RWPE2 (cell line): ENCODE data around the gene MARF1.

Experiments used
- ATAC-seq: fragments of 200-7000 bp; cut with Tn5 transposase; 3 replicates; pipeline ENCODE4 v1.9.1; 2021; ENCODE audit warnings: low read depth
- DNase-seq: peaks from one replicate; pipeline ENCODE4 v3.0.0-alpha.2; 2020; ENCODE audit warnings: low spot score
- H3K27ac ChIP-seq: fragments of 450-650 bp; 2 replicates; pipeline ENCODE4 v1.5.1; 2017; ENCODE audit warnings: mild to moderate bottlenecking; ENCODE audit not compliant: poor library complexity, severe bottlenecking
- H3K27me3 ChIP-seq: fragments of 250-450 bp; sonication (Bioruptor Pico); 2 replicates; pipeline ENCODE4 v1.5.1; 2021; ENCODE audit warnings: mild to moderate bottlenecking, moderate library complexity; ENCODE audit not compliant: insufficient read depth, poor library complexity, severe bottlenecking
- H3K36me3 ChIP-seq: fragments of 250-450 bp; sonication (Bioruptor Pico); 2 replicates; pipeline ENCODE4 v1.5.1; 2020; ENCODE audit warnings: low read depth, mild to moderate bottlenecking, moderate library complexity
- H3K4me1 ChIP-seq: fragments of 250-450 bp; sonication (Bioruptor Pico); 2 replicates; pipeline ENCODE4 v1.5.1; 2021; ENCODE audit warnings: mild to moderate bottlenecking, moderate library complexity; ENCODE audit not compliant: insufficient read depth, poor library complexity, severe bottlenecking
- H3K4me3 ChIP-seq: fragments of 250-450 bp; sonication (Bioruptor Pico); 2 replicates; pipeline ENCODE4 v1.5.1; 2021; ENCODE audit warnings: mild to moderate bottlenecking, moderate library complexity; ENCODE audit not compliant: severe bottlenecking
- H3K9me3 ChIP-seq: fragments of 250-450 bp; sonication (Bioruptor Pico); 2 replicates; pipeline ENCODE4 v1.5.1; 2021; ENCODE audit warnings: mild to moderate bottlenecking, moderate library complexity; ENCODE audit not compliant: severe bottlenecking
- CTCF ChIP-seq: fragments of 450-650 bp; IDR thresholded peaks from one replicate; pipeline ENCODE4 v1.5.1; 2017; ENCODE audit warnings: mild to moderate bottlenecking, moderate library complexity; ENCODE audit not compliant: poor library complexity, severe bottlenecking

The MARF1 gene

GRCh38 chr16:15601212-15601879, 41.6 kb downstream of the MARF1 start:
- no peak overlapping the region for H3K27ac ChIP-seq
- ATAC-seq (no peak), DNase-seq (no peak)
- H3K36me3 ChIP-seq, result peaks cover 76% of the 10 kb centered on the region
- no peak for TF ChIP-seq CTCF
- no peaks in the 10 kb centered on the region for H3K9me3 ChIP-seq
- no peaks in the 10 kb centered on the region for H3K27me3 ChIP-seq
- no peaks in the 10 kb centered on the region for H3K4me1 ChIP-seq
- H3K4me3 ChIP-seq, result no peak overlapping the region

GRCh38 chr16:15599303-15600070, 43.5 kb downstream of the MARF1 start:
- TF ChIP-seq CTCF, result no peak
- ATAC-seq, result peak; percentile 36; the same call in 1 of the 3 replicates
- no peaks in the 10 kb centered on the region for H3K27me3 ChIP-seq
- H3K4me1 ChIP-seq, result no peaks in the 10 kb centered on the region
- H3K27ac ChIP-seq, result no peak overlapping the region
- peaks cover 80% of the 10 kb centered on the region for H3K36me3 ChIP-seq
- H3K4me3 ChIP-seq, result no peak overlapping the region
- DNase-seq, result no peak
- H3K9me3 ChIP-seq, result no peaks in the 10 kb centered on the region

- Histone ChIP-seq H3K27ac (no peak overlapping the region), H3K9me3 (no peaks in the 10 kb centered on the region), H3K36me3 (peaks cover 73% of the 10 kb centered on the region), H3K27me3 (no peaks in the 10 kb centered on the region), H3K4me1 (no peaks in the 10 kb centered on the region), H3K4me3 (no peak overlapping the region)
- no peak for TF ChIP-seq CTCF
- DNase-seq (no peak), ATAC-seq (no peak)
These were observed 44.2 kb downstream of the MARF1 start for GRCh38 chr16:15598648-15599190.

- TF ChIP-seq CTCF, result no peak
- Histone ChIP-seq H3K27me3 (no peaks in the 10 kb centered on the region), H3K36me3 (peaks cover 66% of the 10 kb centered on the region), H3K27ac (no peak overlapping the region), H3K4me3 (no peak overlapping the region), H3K9me3 (no peaks in the 10 kb centered on the region), H3K4me1 (no peaks in the 10 kb centered on the region)
- no peak for ATAC-seq
- no peak for DNase-seq
These were observed 44.9 kb downstream of the MARF1 start for GRCh38 chr16:15597822-15598647.
